ENCODE data around the gene PRR35. TPM values are rescaled to one million over a fixed set of nuclear protein-coding genes. Genes with fewer than 3 reads are reported as not detected.

The PRR35 gene
- total RNA-seq, 2 experiments from 2014 or later: not detected

DNA sequence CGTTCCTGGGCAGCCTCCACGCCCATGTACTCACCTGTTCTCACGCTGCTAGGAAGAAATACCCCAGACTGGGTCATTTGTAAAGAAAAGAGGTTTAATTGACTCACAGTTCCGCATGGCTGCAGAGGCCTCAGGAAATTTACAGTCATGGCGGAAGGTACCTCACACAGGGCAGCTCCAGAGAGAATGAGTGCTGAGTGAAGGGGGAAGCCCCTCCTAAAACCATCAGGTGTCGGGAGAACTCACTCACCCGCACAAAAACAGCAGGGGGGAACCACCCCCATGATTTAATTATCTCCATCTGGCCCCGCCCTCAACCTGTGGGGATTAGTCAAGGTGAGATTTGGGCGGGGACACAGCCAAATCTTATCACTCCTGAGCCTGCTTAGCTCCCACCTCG, 47.8 kb downstream of the PRR35 start:
- H3K9me3 Mint-ChIP-seq: no peaks in the 10 kb centered on the region
- H3K4me3 Mint-ChIP-seq: no peak overlapping the region
- no peaks in the 10 kb centered on the region for H3K36me3 Mint-ChIP-seq (ENCODE audit: low read depth)
- no peaks in the 10 kb centered on the region for H3K27me3 Mint-ChIP-seq (ENCODE audit: low read depth)
- peaks cover 14% of the 10 kb centered on the region for H3K4me1 Mint-ChIP-seq (ENCODE audit: low read depth)
- CTCF ChIA-PET: interaction anchor here (1.4 kb wide), 1 partner anchor 11 kb away, joined by 3 read pairs; no protein-coding TSS in a partner anchor
- H3K27ac Mint-ChIP-seq: peak overlapping the region; percentile 80
- peak; percentile 88 for DNase-seq
- intact Hi-C loops (cut with micrococcal nuclease): loop anchor here (1.0 kb wide), 2 partner anchors 19 to 28 kb away; partner anchors contain the start of gene METTL26

DNA sequence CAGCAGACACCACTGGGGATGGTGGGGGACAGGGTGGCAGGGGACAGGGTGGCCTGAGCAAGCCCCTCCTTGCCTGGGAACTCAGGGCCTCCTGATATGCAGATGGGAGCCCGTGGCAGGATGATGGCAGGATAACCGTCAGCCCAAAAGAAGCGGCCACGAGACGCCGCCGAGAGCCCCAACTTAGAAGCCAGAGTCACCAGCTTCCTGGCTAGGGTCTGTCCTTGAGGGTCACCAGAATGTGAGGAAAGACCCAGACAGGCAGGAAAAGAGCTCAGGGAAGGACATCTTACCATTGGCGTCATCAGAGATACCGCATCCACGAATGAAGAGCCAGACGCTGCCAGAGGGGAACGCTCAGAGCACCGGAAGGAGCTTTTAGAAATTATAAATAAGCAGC, 49.1 kb downstream of the PRR35 start:
- CTCF ChIA-PET: interaction anchor here (1.1 to 1.4 kb wide), 3 partner anchors 12 to 24 kb away, joined by 3 to 4 read pairs (median 3); partner anchors contain the start of gene RAB40C
- no peak overlapping the region for H3K4me3 Mint-ChIP-seq
- DNase-seq: no peak
- intact Hi-C loops (cut with micrococcal nuclease): no loop called here
- H3K27me3 Mint-ChIP-seq (ENCODE audit: low read depth): no peaks in the 10 kb centered on the region
- H3K27ac Mint-ChIP-seq: no peak overlapping the region
- H3K4me1 Mint-ChIP-seq (ENCODE audit: low read depth): peaks cover 10% of the 10 kb centered on the region
- H3K9me3 Mint-ChIP-seq: no peaks in the 10 kb centered on the region
- H3K36me3 Mint-ChIP-seq (ENCODE audit: low read depth): no peaks in the 10 kb centered on the region

DNA sequence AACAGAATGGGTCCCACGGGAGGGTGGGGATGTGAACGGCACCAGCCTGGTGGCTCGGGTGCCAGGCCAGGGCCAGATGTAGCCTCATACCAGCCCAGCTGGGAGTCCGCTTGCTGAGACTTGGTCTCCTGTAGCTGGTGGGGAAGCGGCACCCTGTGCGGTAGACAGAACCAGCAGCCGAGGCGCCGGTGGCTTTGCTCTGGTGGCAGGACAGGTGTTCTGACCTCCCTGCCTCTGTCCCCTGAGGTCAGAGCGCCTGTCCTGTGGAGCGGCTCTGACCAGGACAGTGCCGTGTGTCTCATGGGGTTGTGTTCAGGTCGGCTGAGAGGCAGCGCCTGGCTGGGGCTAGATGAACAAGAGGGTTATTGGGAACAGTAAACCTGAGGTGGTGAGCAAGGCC, 49.8 kb downstream of the PRR35 start:
- intact Hi-C loops (cut with micrococcal nuclease): no loop called here
- Mint-ChIP-seq H3K4me3 (no peak overlapping the region), H3K27ac (no peak overlapping the region), H3K36me3 (ENCODE audit: low read depth) (peaks cover 2% of the 10 kb centered on the region), H3K27me3 (ENCODE audit: low read depth) (no peaks in the 10 kb centered on the region), H3K4me1 (ENCODE audit: low read depth) (peaks cover 10% of the 10 kb centered on the region), H3K9me3 (no peaks in the 10 kb centered on the region)
- CTCF ChIA-PET: interaction anchor here (0.6 to 1.2 kb wide), 5 partner anchors 12 to 33 kb away, joined by 3 to 4 read pairs (median 4); partner anchors contain the start of gene RAB40C
- no peak for DNase-seq

GRCh38 chr16:610513-611381, 50.6 kb downstream of the PRR35 start:
- Mint-ChIP-seq H3K9me3 (no peaks in the 10 kb centered on the region), H3K27ac (no peak overlapping the region), H3K27me3 (ENCODE audit: low read depth) (no peaks in the 10 kb centered on the region), H3K36me3 (ENCODE audit: low read depth) (peaks cover 2% of the 10 kb centered on the region), H3K4me1 (ENCODE audit: low read depth) (peaks cover 10% of the 10 kb centered on the region), H3K4me3 (no peak overlapping the region)
- CTCF ChIA-PET: interaction anchor here (0.6 to 1.2 kb wide), 4 partner anchors 12 to 34 kb away, joined by 3 to 4 read pairs (median 4); partner anchors contain the start of gene RAB40C
- DNase-seq: peak; percentile 66
- intact Hi-C loops (cut with micrococcal nuclease): loop anchor here (1.0 kb wide), 1 partner anchor 31 kb away; no protein-coding TSS in a partner anchor

- CTCF ChIA-PET: no interaction called here
- intact Hi-C loops (cut with micrococcal nuclease): no loop called here
- Mint-ChIP-seq H3K9me3 (no peaks in the 10 kb centered on the region), H3K36me3 (ENCODE audit: low read depth) (peaks cover 2% of the 10 kb centered on the region), H3K27me3 (ENCODE audit: low read depth) (no peaks in the 10 kb centered on the region), H3K4me1 (ENCODE audit: low read depth) (peaks cover 2% of the 10 kb centered on the region), H3K27ac (no peak overlapping the region), H3K4me3 (no peak overlapping the region)
- DNase-seq: no peak
Observed at GRCh38 chr16:615122-615521, 54.9 kb downstream of the PRR35 start.

Small RNA genes within 50 kb of the gene (microRNA-seq; reads per million reads assigned to microRNA genes)
- gene MIR3176 (ENCODE audit: borderline microRNAs expressed, borderline replicate concordance) (89.4 reads per million, percentile 57 among the genes with 10 or more reads in this experiment), gene MIR5587 (ENCODE audit: borderline microRNAs expressed, borderline replicate concordance) (not detected)

Other genes with a start within 250 kb of the PRR35 start
- gene AXIN1, start 207.7 kb upstream of the PRR35 start, total RNA-seq: 10 to 100 TPM; 17.5 to 17.9 TPM
- 10 to 100 TPM; 68.3 to 74.0 TPM for gene MRPL28, start 189.9 kb upstream of the PRR35 start, total RNA-seq
- 10 to 100 TPM; 19.9 to 20.9 TPM for gene PGAP6, start 178.4 kb upstream of the PRR35 start, total RNA-seq
- gene NME4, start 163.2 kb upstream of the PRR35 start, total RNA-seq: 10 to 100 TPM; 86.7 to 87.0 TPM
- 1 to 10 TPM; 8.9 to 9.6 TPM for gene DECR2, start 158.5 kb upstream of the PRR35 start, total RNA-seq
- gene RAB11FIP3, start 134.7 kb upstream of the PRR35 start, total RNA-seq: 10 to 100 TPM; 15.8 to 18.2 TPM
- gene CAPN15, start 32.7 kb upstream of the PRR35 start, total RNA-seq: 10 to 100 TPM; 54.4 to 56.9 TPM
- under 1 TPM; 0.60 to 0.67 TPM for gene NHLRC4, start 6.6 kb downstream of the PRR35 start, total RNA-seq
- 10 to 100 TPM; 18.6 to 19.2 TPM for gene PIGQ, start 9.6 kb downstream of the PRR35 start, total RNA-seq
- gene RAB40C, start 29.7 kb downstream of the PRR35 start, total RNA-seq: 1 to 10 TPM; 6.3 to 7.3 TPM
- under 1 TPM; 0.10 to 0.25 TPM for gene WFIKKN1, start 70.6 kb downstream of the PRR35 start, total RNA-seq
- 100 to 1,000 TPM; 121 to 122 TPM for gene METTL26, start 75.9 kb downstream of the PRR35 start, total RNA-seq
- 10 to 100 TPM; 31.5 to 35.2 TPM for gene MCRIP2, start 81.4 kb downstream of the PRR35 start, total RNA-seq
- 10 to 100 TPM; 65.9 to 66.9 TPM for gene WDR90, start 89.0 kb downstream of the PRR35 start, total RNA-seq
- gene RHOT2, start 107.7 kb downstream of the PRR35 start, total RNA-seq: 10 to 100 TPM; 81.9 to 84.0 TPM
- under 1 TPM; 0.60 to 0.94 TPM for gene RHBDL1, start 115.3 kb downstream of the PRR35 start, total RNA-seq
- 10 to 100 TPM; 40.3 to 44.1 TPM for gene STUB1, start 120.0 kb downstream of the PRR35 start, total RNA-seq
- gene JMJD8, start 123.9 kb downstream of the PRR35 start, total RNA-seq: 10 to 100 TPM; 18.2 to 20.5 TPM
- 10 to 100 TPM; 17.4 to 17.7 TPM for gene WDR24, start 130.0 kb downstream of the PRR35 start, total RNA-seq
- gene FBXL16, start 145.4 kb downstream of the PRR35 start, total RNA-seq: 1 to 10 TPM; 3.7 to 5.7 TPM
- 10 to 100 TPM in 1 of 2 experiments, 1 to 10 TPM in 1; 8.2 to 11.0 TPM for gene METRN, start 154.7 kb downstream of the PRR35 start, total RNA-seq
- gene ANTKMT, start 160.8 kb downstream of the PRR35 start, total RNA-seq: 10 to 100 TPM; 21.5 to 24.3 TPM
- 1 to 10 TPM; 1.2 to 1.3 TPM for gene CCDC78, start 166.0 kb downstream of the PRR35 start, total RNA-seq
- gene HAGHL, start 166.7 kb downstream of the PRR35 start, total RNA-seq: 1 to 10 TPM; 6.5 to 7.7 TPM
- 10 to 100 TPM; 32.7 to 34.3 TPM for gene CIAO3, start 180.6 kb downstream of the PRR35 start, total RNA-seq
- gene MSLN, start 200.3 kb downstream of the PRR35 start, total RNA-seq: not detected
- 1 to 10 TPM; 6.8 to 7.2 TPM for gene RPUSD1, start 228.0 kb downstream of the PRR35 start, total RNA-seq
- gene CHTF18, start 228.2 kb downstream of the PRR35 start, total RNA-seq: 100 to 1,000 TPM; 126 to 127 TPM
- gene GNG13, start 240.3 kb downstream of the PRR35 start, total RNA-seq: not detected

All from activated naive CD4-positive, alpha-beta T cell treated with anti-CD3 and anti-CD28 coated beads for 36 hours (primary cell).